Cardiac muscle cell (in vitro differentiated cells and primary cell): ENCODE data around the gene ARPC2. TPM values are rescaled to one million over a fixed set of nuclear protein-coding genes. Genes with fewer than 3 reads are reported as not detected.

Experiments used
- DNase-seq, 2 donors: peaks; one replicate each; pipeline versions ENCODE4 v3.0.0 to v3.0.0-alpha.2; 2010 to 2017; ENCODE audit warnings: low read depth in 1 of 2, low spot score in 1 of 2
- H3K27ac ChIP-seq: fragments of 200-600 bp; sonication (generic); 2 replicates; pipeline ENCODE4 v1.5.1; 2016
- H3K27me3 ChIP-seq: fragments of 200-600 bp; sonication (generic); 2 replicates; pipeline ENCODE4 v1.6.0; 2016; ENCODE audit warnings: control low read depth
- H3K36me3 ChIP-seq: fragments of 200-600 bp; sonication (generic); 2 replicates; pipeline ENCODE4 v1.5.1; 2016; ENCODE audit warnings: control low read depth
- H3K4me1 ChIP-seq: fragments of 200-600 bp; sonication (generic); 2 replicates; pipeline ENCODE4 v1.8.1; 2017; ENCODE audit warnings: low read depth, mild to moderate bottlenecking, mixed run types
- H3K4me3 ChIP-seq: fragments of 200-600 bp; sonication (generic); 2 replicates; pipeline ENCODE4 v1.5.1; 2016; ENCODE audit warnings: mild to moderate bottlenecking
- H3K9me3 ChIP-seq: fragments of 200-600 bp; sonication (generic); 2 replicates; pipeline ENCODE4 v1.5.1; 2017; ENCODE audit warnings: low read depth, mild to moderate bottlenecking, control low read depth
- CTCF ChIP-seq: IDR thresholded peaks from 2 replicates; pipeline ENCODE4 v1.5.1; 2012; ENCODE audit warnings: low read depth, mild to moderate bottlenecking, low read length
- polyA plus RNA-seq: library from polyadenylated mRNA; unstranded; fragments of >200 nt; fragmentation: Nextera tagmentation; extraction: Ambion mirVana; gene quantifications from 2 replicates; pipeline ENCODE4 v1.2.1, GENCODE V29; 2016
- total RNA-seq: library from RNA; depleted of rRNA; stranded (reverse); fragments of >200 nt; gene quantifications from 2 replicates; pipeline ENCODE4 v1.2.3, GENCODE V29; 2016

Gene ARPC2
- total and polyA plus RNA-seq, 2 experiments from 2014 or later = 223 to 442 TPM

- TF ChIP-seq CTCF = no peak
- no peak overlapping the region for H3K4me3 ChIP-seq
- H3K27me3 ChIP-seq = peaks cover 5% of the 10 kb centered on the region
- no peaks in the 10 kb centered on the region for H3K36me3 ChIP-seq
- H3K27ac ChIP-seq = no peak overlapping the region
- no peaks in the 10 kb centered on the region for H3K9me3 ChIP-seq
- no peak for DNase-seq
- H3K4me1 ChIP-seq = no peaks in the 10 kb centered on the region
Observed at GRCh38 chr2:218172845-218173244, 44.1 kb upstream of the ARPC2 start.

- no peak for DNase-seq
- H3K4me3 ChIP-seq = no peak overlapping the region
Observed at GRCh38 chr2:218179782-218180181, 37.2 kb upstream of the ARPC2 start.

GRCh38 chr2:218180467-218181114 is 36.4 kb upstream of the ARPC2 start:
- Histone ChIP-seq H3K4me3 (no peak overlapping the region), H3K27me3 (no peaks in the 10 kb centered on the region), H3K4me1 (no peaks in the 10 kb centered on the region), H3K36me3 (no peaks in the 10 kb centered on the region), H3K27ac (no peak overlapping the region), H3K9me3 (no peaks in the 10 kb centered on the region)
- no peak for DNase-seq
- TF ChIP-seq CTCF = no peak

More at GRCh38 chr2:218179782-218180181, 37.2 kb upstream of the ARPC2 start:
- H3K27ac ChIP-seq = no peak overlapping the region
- H3K9me3 ChIP-seq = no peaks in the 10 kb centered on the region
- no peaks in the 10 kb centered on the region for H3K36me3 ChIP-seq
- H3K4me1 ChIP-seq = no peaks in the 10 kb centered on the region
- TF ChIP-seq CTCF = no peak
- H3K27me3 ChIP-seq = no peaks in the 10 kb centered on the region

- no peak overlapping the region for H3K27ac ChIP-seq
- H3K9me3 ChIP-seq = no peaks in the 10 kb centered on the region
- H3K4me1 ChIP-seq = no peaks in the 10 kb centered on the region
- TF ChIP-seq CTCF = no peak
- H3K36me3 ChIP-seq = no peaks in the 10 kb centered on the region
- no peak overlapping the region for H3K4me3 ChIP-seq
- no peaks in the 10 kb centered on the region for H3K27me3 ChIP-seq
- DNase-seq = no peak
Observed at GRCh38 chr2:218184331-218184730, 32.7 kb upstream of the ARPC2 start.

- peak; percentile 84 for TF ChIP-seq CTCF
- peak; percentile 79 to 82 for DNase-seq
- Histone ChIP-seq H3K27me3 (no peaks in the 10 kb centered on the region), H3K4me3 (no peak overlapping the region), H3K9me3 (no peaks in the 10 kb centered on the region), H3K27ac (no peak overlapping the region), H3K4me1 (no peaks in the 10 kb centered on the region), H3K36me3 (no peaks in the 10 kb centered on the region)
Observed at GRCh38 chr2:218186355-218186766, 30.6 kb upstream of the ARPC2 start.
